LNCaP clone FGC (cell line): ENCODE measurements around the gene AP1M1.

Experiments
- DNase-seq: peaks from one replicate; pipeline ENCODE4 v3.0.0-alpha.2; 2011; ENCODE audit warnings: low read depth
- H3K4me3 ChIP-seq: 2 replicates; pipeline ENCODE4 v1.5.1; 2011; ENCODE audit warnings: mild to moderate bottlenecking, low read depth, low read length, control low read depth
- CTCF ChIP-seq: IDR thresholded peaks from 2 replicates; pipeline ENCODE4 v1.5.1; 2012; ENCODE audit warnings: mild to moderate bottlenecking; ENCODE audit not compliant: control insufficient read depth, insufficient read depth; ENCODE audit errors: extremely low read depth

Gene AP1M1

GRCh38 chr19:16213076-16213475 lies 15.4 kb downstream of the AP1M1 start:
- no peak for TF ChIP-seq CTCF
- no peak overlapping the region for H3K4me3 ChIP-seq
- DNase-seq: no peak

DNA sequence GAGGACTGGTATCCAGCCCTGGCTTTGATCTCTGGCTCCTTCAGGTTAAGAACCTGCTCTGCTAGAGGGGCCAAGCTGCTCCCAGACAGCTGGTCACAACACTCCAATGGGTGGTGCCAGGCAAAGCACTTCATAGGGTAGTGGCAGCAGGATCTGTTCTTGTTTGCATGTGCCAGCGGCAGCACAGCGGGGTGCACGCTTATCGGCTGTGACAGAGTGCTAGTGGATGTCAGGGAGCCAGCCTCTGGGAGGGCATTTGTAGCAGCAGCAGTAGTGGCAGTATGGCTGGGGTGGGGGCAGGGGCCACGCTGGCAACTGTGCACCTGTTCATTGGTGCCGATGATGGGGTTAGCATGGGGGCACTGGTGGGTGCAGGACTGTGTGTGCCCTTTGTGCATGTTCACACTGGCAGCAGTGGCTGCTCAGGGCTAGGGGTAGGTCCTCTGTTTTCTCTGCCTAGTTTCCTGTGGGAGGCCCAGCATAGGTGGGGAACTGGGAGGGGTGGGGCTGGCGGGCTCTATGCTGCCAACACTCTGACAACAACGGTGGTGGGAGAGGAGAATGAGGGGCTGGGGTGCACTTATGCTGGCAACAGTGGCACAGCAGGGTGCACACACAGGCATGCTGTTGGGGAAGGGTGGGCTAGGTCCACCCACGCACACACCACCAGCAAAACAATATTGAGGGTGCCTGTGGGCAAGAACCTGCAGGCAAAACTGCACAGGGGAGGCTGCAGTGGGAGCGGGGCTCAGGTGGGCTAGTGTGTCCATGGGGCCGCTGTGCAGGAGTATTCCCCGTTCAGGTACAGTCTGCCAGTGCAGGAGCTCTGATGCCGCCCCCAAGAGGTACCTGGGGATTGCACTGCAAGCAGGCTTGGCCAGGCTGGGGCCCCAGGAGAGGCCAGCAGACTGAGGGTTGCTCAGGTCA lies 19.3 kb downstream of the AP1M1 start:
- no peak overlapping the region for H3K4me3 ChIP-seq
- no peak for DNase-seq
- TF ChIP-seq CTCF: no peak

DNA sequence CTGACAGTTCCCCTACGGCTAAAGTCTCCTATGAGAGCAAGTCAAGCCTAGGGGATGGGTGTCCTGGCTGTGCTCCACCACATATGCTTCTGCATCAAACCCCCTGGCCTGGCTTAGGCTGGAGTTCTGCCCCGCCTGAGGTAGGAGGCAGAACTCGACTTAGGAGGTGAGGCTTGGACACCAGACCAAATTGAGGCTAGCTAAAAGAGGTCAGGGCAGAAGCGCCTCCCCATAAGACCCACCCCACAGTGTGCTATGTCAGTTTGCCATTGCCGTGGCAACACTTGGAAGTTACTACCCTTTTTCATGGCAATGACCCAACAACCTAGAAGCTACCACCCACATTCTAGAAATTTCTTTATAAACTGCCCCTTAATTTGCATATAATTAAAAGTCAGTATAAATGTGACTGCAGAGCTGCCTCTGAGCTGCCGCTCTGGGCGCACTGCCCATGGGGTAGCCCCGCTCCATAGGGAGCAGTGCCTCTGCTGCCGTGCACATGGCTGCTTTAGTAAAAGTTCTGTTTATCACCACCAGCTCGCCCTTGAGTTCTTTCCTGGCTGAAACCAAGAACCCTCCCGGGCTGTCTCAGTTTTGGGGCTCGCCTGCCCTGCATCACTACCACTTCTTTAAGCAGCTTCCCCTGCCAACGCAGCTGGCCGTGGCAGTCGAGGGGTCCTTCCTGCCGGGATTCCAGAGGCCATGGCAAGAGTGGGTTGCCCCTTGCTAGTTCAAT lies 20.2 kb downstream of the AP1M1 start:
- TF ChIP-seq CTCF: no peak
- DNase-seq: no peak

GRCh38 chr19:16218851-16219250 lies 21.1 kb downstream of the AP1M1 start:
- H3K4me3 ChIP-seq: no peak overlapping the region
- no peak for TF ChIP-seq CTCF
- no peak for DNase-seq

More for the DNA sequence above, 20.2 kb downstream of the AP1M1 start:
- H3K4me3 ChIP-seq: no peak overlapping the region

GRCh38 chr19:16222806-16223205 lies 25.1 kb downstream of the AP1M1 start:
- no peak for TF ChIP-seq CTCF
- no peak for DNase-seq
- no peak overlapping the region for H3K4me3 ChIP-seq

GRCh38 chr19:16223746-16224145 lies 26.0 kb downstream of the AP1M1 start:
- H3K4me3 ChIP-seq: no peak overlapping the region
- no peak for DNase-seq

More at GRCh38 chr19:16223746-16224145, 26.0 kb downstream of the AP1M1 start:
- no peak for TF ChIP-seq CTCF
